ENCODE results near the gene GPR78. TPM values are rescaled to one million over a fixed set of nuclear protein-coding genes. Genes with fewer than 3 reads are reported as not detected.

GPR78 gene
- total RNA-seq, 1 donor from 2014 or later: 0.16 TPM

- Histone ChIP-seq H3K27ac (ENCODE audit: low read depth, low read length) (no peak overlapping the region), H3K9ac (ENCODE audit: low read length) (no peak overlapping the region), H3K27me3 (ENCODE audit: insufficient read depth, low read length) (no peaks in the 10 kb centered on the region), H3K4me2 (ENCODE audit: low read length) (no peak overlapping the region), H3K4me1 (ENCODE audit: insufficient read depth, low read length) (peaks cover 8% of the 10 kb centered on the region), H3K9me3 (ENCODE audit: insufficient read depth, low read depth, low read length) (no peaks in the 10 kb centered on the region), H4K20me1 (ENCODE audit: insufficient read depth, low read length) (no peaks in the 10 kb centered on the region), H3K4me3 (ENCODE audit: insufficient read depth, low read depth, low read length) (no peak overlapping the region), H2AFZ (ENCODE audit: low read depth, low read length) (no peak overlapping the region), H3K79me2 (ENCODE audit: insufficient read depth, low read length) (no peaks in the 10 kb centered on the region), H3K36me3 (ENCODE audit: insufficient read depth, low read length) (no peaks in the 10 kb centered on the region)
- Mint-ChIP-seq H3K4me1 (ENCODE audit: low read depth, unreplicated experiment) (peaks cover 5% of the 10 kb centered on the region), H3K27ac (ENCODE audit: unreplicated experiment) (no peak overlapping the region), H3K36me3 (ENCODE audit: low read depth, unreplicated experiment) (peaks cover 2% of the 10 kb centered on the region), H3K4me3 (ENCODE audit: unreplicated experiment) (no peak overlapping the region), H3K27me3 (ENCODE audit: low read depth, unreplicated experiment) (peaks cover 36% of the 10 kb centered on the region), H3K9me3 (ENCODE audit: unreplicated experiment) (no peaks in the 10 kb centered on the region)
- DNase-seq (ENCODE audit: low read depth) (no peak), FAIRE-seq (no peak)
- no peak for TF ChIP-seq EZH2 (IDR thresholded peaks at IDR 0.05; ENCODE audit: insufficient read depth, low read length)
- TF ChIP-seq CTCF (IDR thresholded peaks at IDR 0.05; ENCODE audit: insufficient read depth, low read depth, low read length): no peak
Observed at GRCh38 chr4:8545439-8545765, 34.8 kb upstream of the GPR78 start.

DNA sequence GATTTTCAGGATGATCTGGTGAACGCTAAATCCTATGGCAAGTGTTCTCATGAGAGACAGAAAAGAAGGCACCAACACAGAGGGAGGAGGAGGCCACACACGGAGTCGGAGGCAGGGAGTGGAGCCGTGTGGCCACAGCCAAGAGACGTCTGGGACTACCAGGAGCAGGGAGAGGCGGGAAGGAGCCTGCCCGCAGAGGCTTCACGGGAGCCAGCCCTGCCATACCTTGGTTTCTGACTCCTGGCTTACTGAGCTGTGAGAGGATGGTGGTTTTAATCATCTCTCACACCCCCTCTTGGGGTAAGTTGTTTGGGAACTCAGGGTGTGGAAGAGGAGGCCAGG is 33.5 kb upstream of the GPR78 start:
- no peaks in the 10 kb centered on the region for H3K27me3 ChIP-seq (ENCODE audit: insufficient read depth, low read length)
- TF ChIP-seq EZH2 (IDR thresholded peaks at IDR 0.05; ENCODE audit: insufficient read depth, low read length): no peak
- TF ChIP-seq CTCF (IDR thresholded peaks at IDR 0.05; ENCODE audit: insufficient read depth, low read depth, low read length): no peak
- DNase-seq (ENCODE audit: low read depth): no peak
- H2AFZ ChIP-seq (ENCODE audit: low read depth, low read length): no peak overlapping the region
- no peak overlapping the region for H3K4me3 ChIP-seq (ENCODE audit: insufficient read depth, low read depth, low read length)
- Mint-ChIP-seq H3K9me3 (ENCODE audit: unreplicated experiment) (no peaks in the 10 kb centered on the region), H3K36me3 (ENCODE audit: low read depth, unreplicated experiment) (peaks cover 4% of the 10 kb centered on the region), H3K4me1 (ENCODE audit: low read depth, unreplicated experiment) (peaks cover 5% of the 10 kb centered on the region), H3K27me3 (ENCODE audit: low read depth, unreplicated experiment) (peaks cover 45% of the 10 kb centered on the region), H3K4me3 (ENCODE audit: unreplicated experiment) (no peak overlapping the region), H3K27ac (ENCODE audit: unreplicated experiment) (no peak overlapping the region)
- H3K79me2 ChIP-seq (ENCODE audit: insufficient read depth, low read length): no peaks in the 10 kb centered on the region
- H4K20me1 ChIP-seq (ENCODE audit: insufficient read depth, low read length): no peaks in the 10 kb centered on the region
- H3K27ac ChIP-seq (ENCODE audit: low read depth, low read length): no peak overlapping the region
- FAIRE-seq: no peak
- no peak overlapping the region for H3K9ac ChIP-seq (ENCODE audit: low read length)
- no peak overlapping the region for H3K4me2 ChIP-seq (ENCODE audit: low read length)
- no peaks in the 10 kb centered on the region for H3K36me3 ChIP-seq (ENCODE audit: insufficient read depth, low read length)
- peaks cover 8% of the 10 kb centered on the region for H3K4me1 ChIP-seq (ENCODE audit: insufficient read depth, low read length)
- no peaks in the 10 kb centered on the region for H3K9me3 ChIP-seq (ENCODE audit: insufficient read depth, low read depth, low read length)

DNA sequence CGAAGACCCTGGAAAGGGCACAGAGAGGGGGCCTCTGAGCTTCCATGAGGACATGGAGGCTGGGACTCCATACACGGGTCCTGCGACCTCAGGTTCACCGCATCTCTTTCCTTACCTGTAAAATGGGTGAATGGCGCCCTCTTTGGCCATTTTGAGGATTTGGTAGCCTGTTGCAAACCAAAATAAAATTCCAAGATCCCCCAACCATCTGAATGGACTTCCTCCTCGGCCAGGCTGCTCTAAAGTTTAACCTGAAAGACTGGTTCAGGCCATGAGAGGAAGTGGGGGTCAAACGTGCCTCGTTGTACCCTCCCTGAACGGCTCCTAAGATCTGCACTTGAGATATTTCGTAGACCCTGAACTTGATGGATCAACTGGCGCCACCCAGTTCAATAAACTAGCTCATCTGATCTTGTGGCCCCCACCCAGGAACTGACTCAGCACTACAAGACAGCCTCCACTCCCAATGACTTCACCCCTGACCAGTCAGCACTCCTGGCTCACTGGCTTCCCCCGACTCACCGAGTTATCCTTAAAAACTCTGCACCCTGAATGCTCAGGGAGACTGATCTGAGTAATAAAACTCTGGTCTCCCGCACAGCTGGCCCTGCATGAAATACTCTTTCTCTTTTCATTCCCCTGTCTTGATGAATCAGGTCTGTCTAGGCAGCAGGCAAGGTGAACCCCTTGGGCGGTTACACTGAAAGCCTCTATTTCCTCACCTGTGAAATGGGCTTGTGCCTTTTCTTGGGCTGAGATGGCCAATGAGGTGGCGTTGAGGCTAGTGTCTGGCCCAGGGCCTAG is 32.9 kb upstream of the GPR78 start:
- no peaks in the 10 kb centered on the region for H3K36me3 ChIP-seq (ENCODE audit: insufficient read depth, low read length)
- H3K4me3 ChIP-seq (ENCODE audit: insufficient read depth, low read depth, low read length): no peak overlapping the region
- Mint-ChIP-seq H3K27me3 (ENCODE audit: low read depth, unreplicated experiment) (peaks cover 41% of the 10 kb centered on the region), H3K9me3 (ENCODE audit: unreplicated experiment) (no peaks in the 10 kb centered on the region), H3K4me3 (ENCODE audit: unreplicated experiment) (no peak overlapping the region), H3K4me1 (ENCODE audit: low read depth, unreplicated experiment) (peaks cover 5% of the 10 kb centered on the region), H3K27ac (ENCODE audit: unreplicated experiment) (peak overlapping the region; percentile 70), H3K36me3 (ENCODE audit: low read depth, unreplicated experiment) (peaks cover 4% of the 10 kb centered on the region)
- H4K20me1 ChIP-seq (ENCODE audit: insufficient read depth, low read length): no peaks in the 10 kb centered on the region
- no peak for TF ChIP-seq EZH2 (IDR thresholded peaks at IDR 0.05; ENCODE audit: insufficient read depth, low read length)
- peak; percentile 15 for TF ChIP-seq CTCF (IDR thresholded peaks at IDR 0.05; ENCODE audit: insufficient read depth, low read depth, low read length)
- H3K27ac ChIP-seq (ENCODE audit: low read depth, low read length): peak overlapping the region; percentile 4
- no peak for FAIRE-seq
- H3K9ac ChIP-seq (ENCODE audit: low read length): no peak overlapping the region
- H3K4me2 ChIP-seq (ENCODE audit: low read length): peak overlapping the region; percentile 23
- H3K9me3 ChIP-seq (ENCODE audit: insufficient read depth, low read depth, low read length): no peaks in the 10 kb centered on the region
- peak; percentile 57 for DNase-seq (ENCODE audit: low read depth)
- no peak overlapping the region for H2AFZ ChIP-seq (ENCODE audit: low read depth, low read length)
- no peaks in the 10 kb centered on the region for H3K79me2 ChIP-seq (ENCODE audit: insufficient read depth, low read length)
- H3K4me1 ChIP-seq (ENCODE audit: insufficient read depth, low read length): peaks cover 8% of the 10 kb centered on the region
- H3K27me3 ChIP-seq (ENCODE audit: insufficient read depth, low read length): no peaks in the 10 kb centered on the region
